Fibroblast of lung (primary cell): ENCODE measurements around the gene AQR. TPM values are rescaled to one million over a fixed set of nuclear protein-coding genes. Genes with fewer than 3 reads are reported as not detected.

Source experiments
- DNase-seq, 2 donors: peaks; one replicate each; pipeline versions ENCODE4 v3.0.0 to v3.0.0-alpha.2; 2010; ENCODE audit warnings: low read depth in 2 of 2
- H2AFZ ChIP-seq: 2 replicates; pipeline ENCODE4 v1.5.1; 2012; ENCODE audit warnings: low read length, control low read depth, inconsistent platforms
- H3K27ac ChIP-seq: 2 replicates; pipeline ENCODE4 v1.5.1; 2011; ENCODE audit warnings: low read length, control low read depth; ENCODE audit not compliant: insufficient read depth
- H3K27me3 ChIP-seq: 2 replicates; pipeline ENCODE4 v1.5.1; 2011; ENCODE audit warnings: mild to moderate bottlenecking, low read length; ENCODE audit not compliant: control insufficient read depth, insufficient read depth
- H3K36me3 ChIP-seq: 2 replicates; pipeline ENCODE4 v1.5.1; 2011; ENCODE audit warnings: low read length; ENCODE audit not compliant: control insufficient read depth, insufficient read depth
- H3K4me1 ChIP-seq: 2 replicates; pipeline ENCODE4 v1.5.1; 2011; ENCODE audit warnings: low read length; ENCODE audit not compliant: control insufficient read depth, insufficient read depth; ENCODE audit errors: extremely low read depth
- H3K4me2 ChIP-seq: 2 replicates; pipeline ENCODE4 v1.5.1; 2011; ENCODE audit warnings: low read length, control low read depth; ENCODE audit not compliant: insufficient read depth; ENCODE audit errors: extremely low read depth
- H3K4me3 ChIP-seq, 4 experiments: fragments of 200-600 bp in 1 of 4; sonication (generic) in 1 of 4; replicated peaks in 1 of 4; 2 replicates each; pipeline ENCODE4 v1.5.1; 2011 to 2016; ENCODE audit warnings: low read length in 4 of 4, low read depth in 3 of 4, mild to moderate bottlenecking in 3 of 4, control low read depth in 2 of 4, inconsistent platforms in 1 of 4, mixed read lengths in 1 of 4; ENCODE audit not compliant: insufficient read depth in 1 of 4; ENCODE audit errors: control extremely low read depth in 1 of 4
- H3K79me2 ChIP-seq: 2 replicates; pipeline ENCODE4 v1.5.1; 2012; ENCODE audit warnings: mild to moderate bottlenecking, low read length, inconsistent platforms; ENCODE audit not compliant: control insufficient read depth, insufficient read depth
- H3K9ac ChIP-seq: 2 replicates; pipeline ENCODE4 v1.5.1; 2011; ENCODE audit warnings: mild to moderate bottlenecking, low read length, control low read depth; ENCODE audit not compliant: insufficient read depth
- H3K9me3 ChIP-seq: 2 replicates; pipeline ENCODE4 v1.5.1; 2012; ENCODE audit warnings: low read depth, low read length; ENCODE audit not compliant: control insufficient read depth, insufficient read depth
- H4K20me1 ChIP-seq: 2 replicates; pipeline ENCODE4 v1.5.1; 2011; ENCODE audit warnings: low read length; ENCODE audit not compliant: control insufficient read depth, insufficient read depth; ENCODE audit errors: extremely low read depth
- CTCF ChIP-seq, 2 donors: IDR thresholded peaks in 1 of 2; conservative IDR thresholded peaks in 1 of 2; 1 replicate in 1 of 2; 2 replicates in 1 of 2; pipeline ENCODE4 v1.5.1; 2011 to 2012; ENCODE audit warnings: low read length in 2 of 2, control low read depth in 1 of 2, inconsistent platforms in 1 of 2, low read depth in 1 of 2, mild to moderate bottlenecking in 1 of 2
- EZH2 ChIP-seq: IDR thresholded peaks from 2 replicates; pipeline ENCODE4 v1.5.1; 2012; ENCODE audit warnings: low read length, control low read depth, mild to moderate bottlenecking; ENCODE audit errors: missing control alignments
- polyA plus RNA-seq, 2 donors: library from polyadenylated mRNA; depleted of rRNA in 1 of 2; stranded (reverse) in 1 of 2; unstranded in 1 of 2; fragments of >200 nt; gene quantifications; 2 replicates each; pipeline ENCODE4 v1.2.1, GENCODE V29; 2011 to 2012; ENCODE audit warnings: missing spikeins in 1 of 2
- total RNA-seq: library from RNA; depleted of rRNA; stranded (reverse); fragments of >200 nt; gene quantifications from 2 replicates; pipeline ENCODE4 v1.2.1, GENCODE V29; 2014

The AQR gene
- total and polyA plus RNA-seq, 2 donors (not counting 1 experiment from before 2014, with no cell fraction given) = 19.7 to 33.0 TPM

GRCh38 chr15:34889476-34889875 lies 80.1 kb downstream of the AQR start:
- no peaks in the 10 kb centered on the region for H3K27me3 ChIP-seq
- H3K9ac ChIP-seq = no peak overlapping the region
- no peak overlapping the region for H3K4me3 ChIP-seq
- no peak overlapping the region for H2AFZ ChIP-seq
- H3K4me2 ChIP-seq = no peak overlapping the region
- H3K36me3 ChIP-seq = peaks cover 9% of the 10 kb centered on the region
- DNase-seq = peak; percentile 36 to 67
- H3K4me1 ChIP-seq = no peaks in the 10 kb centered on the region
- H4K20me1 ChIP-seq = no peaks in the 10 kb centered on the region
- H3K79me2 ChIP-seq = no peaks in the 10 kb centered on the region
- no peak overlapping the region for H3K27ac ChIP-seq
- peaks cover 2% of the 10 kb centered on the region for H3K9me3 ChIP-seq
- TF ChIP-seq EZH2 (no peak), CTCF (conservative IDR thresholded peaks at IDR 0.05 in 1 of 2, IDR thresholded peaks at IDR 0.05 in 1 of 2; ENCODE audit: low read depth in 1 of 2, low read length in 2 of 2) (no peak)

GRCh38 chr15:34886134-34886533 lies 83.4 kb downstream of the AQR start:
- TF ChIP-seq EZH2 = no peak
- TF ChIP-seq CTCF (conservative IDR thresholded peaks at IDR 0.05 in 1 of 2, IDR thresholded peaks at IDR 0.05 in 1 of 2; ENCODE audit: low read depth in 1 of 2, low read length in 2 of 2) = no peak
- DNase-seq = peak; percentile 21 to 67
- Histone ChIP-seq H3K9ac (no peak overlapping the region), H3K79me2 (no peaks in the 10 kb centered on the region), H3K27me3 (no peaks in the 10 kb centered on the region), H3K4me3 (no peak overlapping the region), H3K27ac (no peak overlapping the region), H3K4me1 (no peaks in the 10 kb centered on the region), H3K4me2 (no peak overlapping the region), H3K9me3 (no peaks in the 10 kb centered on the region), H3K36me3 (no peaks in the 10 kb centered on the region), H2AFZ (no peak overlapping the region), H4K20me1 (no peaks in the 10 kb centered on the region)

- peak in 1 of 2 donors; percentile 23 for DNase-seq
- TF ChIP-seq EZH2 (no peak), CTCF (conservative IDR thresholded peaks at IDR 0.05 in 1 of 2, IDR thresholded peaks at IDR 0.05 in 1 of 2; ENCODE audit: low read depth in 1 of 2, low read length in 2 of 2) (no peak)
- H3K27ac ChIP-seq = no peak overlapping the region
- no peak overlapping the region for H3K4me2 ChIP-seq
- H3K9me3 ChIP-seq = no peaks in the 10 kb centered on the region
- H3K4me1 ChIP-seq = no peaks in the 10 kb centered on the region
- H3K27me3 ChIP-seq = no peaks in the 10 kb centered on the region
- H3K9ac ChIP-seq = no peak overlapping the region
- H3K36me3 ChIP-seq = no peaks in the 10 kb centered on the region
- no peaks in the 10 kb centered on the region for H4K20me1 ChIP-seq
- H3K4me3 ChIP-seq = no peak overlapping the region
- no peak overlapping the region for H2AFZ ChIP-seq
- no peaks in the 10 kb centered on the region for H3K79me2 ChIP-seq
Observed at GRCh38 chr15:34883633-34884032, 85.9 kb downstream of the AQR start.
